22Rv1 (cell line): ENCODE data around the gene KCNJ9.

ENCODE experiments used
- CTCF ChIP-seq: fragments of 450-650 bp; IDR thresholded peaks from 2 replicates; pipeline ENCODE4 v1.5.1; 2017; ENCODE audit warnings: mild to moderate bottlenecking
- ZFX ChIP-seq: fragments of 450-650 bp; IDR thresholded peaks from 2 replicates; pipeline ENCODE4 v1.6.1; 2017; ENCODE audit warnings: antibody characterized with exemption, borderline replicate concordance

- TF ChIP-seq CTCF = no peak
- no peak for TF ChIP-seq ZFX
These were observed 34.0 kb upstream of the KCNJ9 start for GRCh38 chr1:160047111-160047991.
